Endothelial cell of umbilical vein (primary cell): ENCODE measurements around the gene TLR5. TPM values are rescaled to one million over a fixed set of nuclear protein-coding genes. Genes with fewer than 3 reads are reported as not detected.

Experiments used
- BruUV-seq: library from RNA; stranded (reverse); fragments of 400-500 nt; replicated peaks from 2 replicates; lab custom pipeline; 2021; lab: Mats Ljungman, UMichigan
- CTCF ChIA-PET: fragments of 300-600, 350-600 bp; sonication (Branson Sonifier 250); formaldehyde crosslinking; loops from one replicate; lab custom pipeline; 2021; ENCODE audit warnings: antibody characterized with exemption, inconsistent platforms; lab: Charles Lee
- POLR2A ChIA-PET: fragments of 300-600, 350-600 bp; sonication (Branson Sonifier 250); formaldehyde crosslinking; loops from one replicate; lab custom pipeline; 2021; ENCODE audit warnings: antibody characterized with exemption, inconsistent platforms; lab: Charles Lee
- DNase-seq: peaks from one replicate; pipeline ENCODE4 v3.0.0-alpha.2; 2011; ENCODE audit warnings: low read depth, low spot score
- FAIRE-seq: peaks from 2 replicates; lab custom pipeline; 2011; peaks lifted over from hg19 to GRCh38; lab: Jason Lieb, UNC
- H2AFZ ChIP-seq: 2 replicates; pipeline ENCODE4 v1.6.0; 2012; ENCODE audit warnings: low read depth, low read length, control low read depth, inconsistent platforms
- H3K27ac ChIP-seq: 2 replicates; pipeline ENCODE4 v1.5.1; 2011; ENCODE audit warnings: low read depth, mild to moderate bottlenecking, control low read depth, low read length, moderate library complexity; ENCODE audit not compliant: insufficient read depth
- H3K27me3 ChIP-seq, 2 experiments: 2 replicates each; pipeline versions ENCODE4 v1.6.0 to v1.6.1; 2011; ENCODE audit warnings: low read length in 2 of 2, mixed read lengths in 1 of 2; ENCODE audit not compliant: control insufficient read depth in 2 of 2, insufficient read depth in 2 of 2
- H3K36me3 ChIP-seq, 2 experiments: 2 replicates in 1 of 2; 3 replicates in 1 of 2; pipeline ENCODE4 v1.5.1; 2011; ENCODE audit warnings: low read length in 2 of 2, mild to moderate bottlenecking in 1 of 2, moderate library complexity in 1 of 2; ENCODE audit not compliant: control insufficient read depth in 2 of 2, insufficient read depth in 2 of 2; ENCODE audit errors: extremely low read depth in 1 of 2
- H3K4me1 ChIP-seq: 3 replicates; pipeline ENCODE4 v1.5.1; 2011; ENCODE audit warnings: mild to moderate bottlenecking, low read length; ENCODE audit not compliant: control insufficient read depth, insufficient read depth; ENCODE audit errors: extremely low read depth
- H3K4me2 ChIP-seq: 2 replicates; pipeline ENCODE4 v1.6.1; 2011; ENCODE audit warnings: low read length, control low read depth, mixed read lengths; ENCODE audit not compliant: insufficient read depth
- H3K4me3 ChIP-seq, 3 experiments: fragments of 200-600 bp in 1 of 3; sonication (generic), shearing (Covaris generic) in 1 of 3; replicated peaks in 1 of 3; 2 replicates each; pipeline ENCODE4 v1.5.1; 2011 to 2016; ENCODE audit warnings: control low read depth in 3 of 3, low read length in 3 of 3, mild to moderate bottlenecking in 2 of 3, inconsistent platforms in 1 of 3, low read depth in 1 of 3, moderate library complexity in 1 of 3; ENCODE audit not compliant: insufficient read depth in 1 of 3
- H3K79me2 ChIP-seq: 2 replicates; pipeline ENCODE4 v1.6.0; 2012; ENCODE audit warnings: low read length, inconsistent platforms; ENCODE audit not compliant: control insufficient read depth, insufficient read depth
- H3K9ac ChIP-seq: replicated peaks from 2 replicates; pipeline ENCODE3; 2011; ENCODE audit warnings: low read length, control low read depth; ENCODE audit not compliant: insufficient read depth; ENCODE audit errors: extremely low read depth
- H3K9me1 ChIP-seq: replicated peaks from 3 replicates; pipeline ENCODE4 v1.6.0; 2011; ENCODE audit warnings: mild to moderate bottlenecking, low read length; ENCODE audit not compliant: control insufficient read depth, insufficient read depth; ENCODE audit errors: extremely low read depth
- H3K9me3 ChIP-seq: replicated peaks from 2 replicates; pipeline ENCODE4 v1.5.1; 2012; ENCODE audit warnings: low read length, inconsistent platforms; ENCODE audit not compliant: control insufficient read depth, insufficient read depth
- H4K20me1 ChIP-seq: replicated peaks from 2 replicates; pipeline ENCODE3; 2011; ENCODE audit warnings: mild to moderate bottlenecking, low read length; ENCODE audit not compliant: control insufficient read depth, insufficient read depth; ENCODE audit errors: extremely low read depth
- EZH2 ChIP-seq: IDR thresholded peaks from 2 replicates; pipeline ENCODE4 v1.6.1; 2012; ENCODE audit warnings: borderline replicate concordance, low read depth, mild to moderate bottlenecking, moderate library complexity, low read length, inconsistent platforms; ENCODE audit not compliant: severe bottlenecking
- FOS ChIP-seq: IDR thresholded peaks from 2 replicates; pipeline ENCODE4 v1.6.1; 2011; ENCODE audit warnings: mild to moderate bottlenecking, low read length, moderate library complexity, borderline replicate concordance; ENCODE audit not compliant: insufficient read depth
- JUN ChIP-seq: IDR thresholded peaks from 2 replicates; pipeline ENCODE4 v1.6.1; 2011; ENCODE audit warnings: borderline replicate concordance, low read depth; ENCODE audit not compliant: insufficient read length, insufficient read depth
- MAX ChIP-seq: IDR thresholded peaks from 2 replicates; pipeline ENCODE4 v1.6.1; 2011; ENCODE audit not compliant: insufficient read depth, insufficient read length
- POLR2AphosphoS5 ChIP-seq: IDR thresholded peaks from 2 replicates; pipeline ENCODE4 v1.6.1; 2012; ENCODE audit warnings: low read depth, mild to moderate bottlenecking, control low read depth, low read length, moderate library complexity; ENCODE audit not compliant: insufficient read depth
- dilution Hi-C: fragments of 300-500 bp; cut with MboI; formaldehyde crosslinking; loops from one replicate; pipeline ENCODE4 v1.15.0; 2019; ENCODE audit warnings: low sequenced_read_pairs; ENCODE audit not compliant: extremely low pct_ligation_motif_present
- intact Hi-C: fragments of 100-400 bp; cut with micrococcal nuclease; formaldehyde crosslinking; loops from one replicate; pipeline ENCODE4 v1.10.0; 2022
- polyA plus RNA-seq, 4 experiments: library from polyadenylated mRNA; depleted of rRNA in 3 of 4; stranded (reverse) in 3 of 4; unstranded in 1 of 4; fragments of >200 nt; gene quantifications; 2 replicates each; pipeline versions ENCODE4 v1.2.1 to v1.2.3, GENCODE V29; 2011 to 2012; ENCODE audit warnings: missing spikeins in 1 of 4
- total RNA-seq: library from RNA; stranded (reverse); gene quantifications from 2 replicates; pipeline ENCODE4 v1.2.3, GENCODE V29; 2021
- TF ChIP-seq, protein P1 (sequence below), 2 donors: IDR thresholded peaks; 1 replicate in 1 of 2; 2 replicates in 1 of 2; pipeline ENCODE4 v1.5.1; 2011; ENCODE audit warnings: low read length in 2 of 2, mild to moderate bottlenecking in 2 of 2, moderate library complexity in 2 of 2, control low read depth in 1 of 2, inconsistent platforms in 1 of 2, low read depth in 1 of 2; ENCODE audit not compliant: insufficient read depth in 1 of 2; ENCODE audit errors: extremely low read depth in 1 of 2

TLR5 gene
- total and polyA plus RNA-seq, 2 donors (not counting 3 experiments of a cell fraction or from before 2014, with no cell fraction given): 0.15 to 0.25 TPM

DNA sequence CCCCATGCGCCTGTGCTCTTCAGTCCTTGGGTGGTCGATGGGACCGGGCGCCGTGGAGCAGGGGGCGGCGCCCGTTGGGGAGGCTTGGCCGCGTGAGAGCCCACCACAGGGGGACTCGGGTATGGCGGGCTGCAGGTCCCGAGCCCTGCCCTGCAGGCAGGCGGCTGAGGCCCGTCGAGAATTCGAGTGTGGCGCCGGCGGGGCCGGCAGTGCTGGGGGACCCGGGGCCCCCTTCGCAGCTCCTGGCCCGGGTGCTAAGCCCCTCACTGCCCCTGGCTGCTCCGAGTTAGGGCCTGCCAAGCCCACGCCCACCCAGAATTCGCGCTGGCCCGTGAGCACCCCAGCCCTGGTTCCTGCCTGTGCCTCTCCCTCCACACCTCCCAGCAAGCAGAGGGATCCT lies 26.1 kb downstream of the TLR5 start:
- H3K79me2 ChIP-seq: no peaks in the 10 kb centered on the region
- H3K4me1 ChIP-seq: peaks cover 6% of the 10 kb centered on the region
- intact Hi-C loops: no loop called here
- no peak overlapping the region for H3K4me2 ChIP-seq
- no peak overlapping the region for H3K9ac ChIP-seq
- H3K27me3 ChIP-seq: no peaks in the 10 kb centered on the region
- no peak overlapping the region for H3K27ac ChIP-seq
- H2AFZ ChIP-seq: no peak overlapping the region
- H3K9me1 ChIP-seq: no peaks in the 10 kb centered on the region
- no peaks in the 10 kb centered on the region for H3K36me3 ChIP-seq
- CTCF ChIA-PET: interaction anchor here (2.5 to 2.7 kb wide), 2 partner anchors 13 to 16 kb away, joined by 7 to 8 read pairs; no protein-coding TSS in a partner anchor
- H3K9me3 ChIP-seq: no peaks in the 10 kb centered on the region
- no TSS peak for BruUV-seq
- no peak for FAIRE-seq
- DNase-seq: no peak
- POLR2A ChIA-PET: no interaction called here
- no peaks in the 10 kb centered on the region for H4K20me1 ChIP-seq
- no peak overlapping the region for H3K4me3 ChIP-seq
- dilution Hi-C loops: no loop called here
- TF ChIP-seq FOS (no peak), JUN (no peak), EZH2 (no peak), POLR2AphosphoS5 (no peak), MAX (no peak)
- TF ChIP-seq, protein P1, sequence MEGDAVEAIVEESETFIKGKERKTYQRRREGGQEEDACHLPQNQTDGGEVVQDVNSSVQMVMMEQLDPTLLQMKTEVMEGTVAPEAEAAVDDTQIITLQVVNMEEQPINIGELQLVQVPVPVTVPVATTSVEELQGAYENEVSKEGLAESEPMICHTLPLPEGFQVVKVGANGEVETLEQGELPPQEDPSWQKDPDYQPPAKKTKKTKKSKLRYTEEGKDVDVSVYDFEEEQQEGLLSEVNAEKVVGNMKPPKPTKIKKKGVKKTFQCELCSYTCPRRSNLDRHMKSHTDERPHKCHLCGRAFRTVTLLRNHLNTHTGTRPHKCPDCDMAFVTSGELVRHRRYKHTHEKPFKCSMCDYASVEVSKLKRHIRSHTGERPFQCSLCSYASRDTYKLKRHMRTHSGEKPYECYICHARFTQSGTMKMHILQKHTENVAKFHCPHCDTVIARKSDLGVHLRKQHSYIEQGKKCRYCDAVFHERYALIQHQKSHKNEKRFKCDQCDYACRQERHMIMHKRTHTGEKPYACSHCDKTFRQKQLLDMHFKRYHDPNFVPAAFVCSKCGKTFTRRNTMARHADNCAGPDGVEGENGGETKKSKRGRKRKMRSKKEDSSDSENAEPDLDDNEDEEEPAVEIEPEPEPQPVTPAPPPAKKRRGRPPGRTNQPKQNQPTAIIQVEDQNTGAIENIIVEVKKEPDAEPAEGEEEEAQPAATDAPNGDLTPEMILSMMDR (IDR thresholded peaks at IDR 0.05; ENCODE audit: extremely low read depth in 1 of 2, insufficient read depth in 1 of 2, low read depth in 1 of 2, low read length in 2 of 2): no peak
